Activated CD8-positive, alpha-beta memory T cell treated with anti-CD3 and anti-CD28 coated beads, Interleukin-2, amount 10 ng/mL, durations not matched to agents 7 days and 5 days (primary cell): Measurements from ENCODE around the gene AIM2. TPM values are rescaled to one million over a fixed set of nuclear protein-coding genes. Genes with fewer than 3 reads are reported as not detected.
"Not testable (repeated sequence)": the region's sequence is repeated elsewhere in the genome, so short reads cannot be mapped to it uniquely, and the experiment has no call there.

Experiments used
- ATAC-seq: fragments of 150-1000 bp; cut with Tn5 transposase; one replicate; pipeline ENCODE4 v1.10.0; 2021; ENCODE audit warnings: moderate library complexity
- CTCF ChIA-PET: fragments of 350-600 bp; sonication (Branson Sonifier 250); formaldehyde crosslinking; loops from one replicate; lab custom pipeline; 2021; ENCODE audit warnings: antibody characterized with exemption; lab: Charles Lee
- DNase-seq: peaks from one replicate; pipeline ENCODE4 v3.0.0-alpha.2; 2020
- H3K27ac Mint-ChIP-seq: one replicate; pipeline ENCODE4 v1.8.0; 2021; ENCODE audit warnings: mild to moderate bottlenecking, mixed read lengths
- H3K27me3 Mint-ChIP-seq: one replicate; pipeline ENCODE4 v1.8.0; 2021; ENCODE audit warnings: mixed read lengths
- H3K36me3 Mint-ChIP-seq: one replicate; pipeline ENCODE4 v1.8.0; 2021; ENCODE audit warnings: mild to moderate bottlenecking, mixed read lengths
- H3K4me1 Mint-ChIP-seq: one replicate; pipeline ENCODE4 v1.8.0; 2021; ENCODE audit warnings: mixed read lengths
- H3K4me3 Mint-ChIP-seq: one replicate; pipeline ENCODE4 v1.8.0; 2021; ENCODE audit warnings: mild to moderate bottlenecking, moderate library complexity, mixed read lengths
- H3K9me3 Mint-ChIP-seq: one replicate; pipeline ENCODE4 v1.8.0; 2022; ENCODE audit warnings: low read depth, mixed read lengths
- total RNA-seq, 2 experiments: library from RNA; stranded (reverse); gene quantifications; one replicate each; pipeline ENCODE4 v1.2.3, GENCODE V29; 2021

The AIM2 gene
- total RNA-seq = 10 to 100 TPM; 14.1 to 17.3 TPM

- Mint-ChIP-seq H3K4me1 (peaks cover 50% of the 10 kb centered on the region), H3K9me3 (peaks cover 3% of the 10 kb centered on the region), H3K4me3 (peak within 1 kb of the TSS; percentile 76), H3K27me3 (no peaks in the 10 kb centered on the region), H3K36me3 (peaks cover 20% of the 10 kb centered on the region), H3K27ac (peak within 1 kb of the TSS; percentile 97)
- CTCF ChIA-PET = interaction anchor here (0.8 to 4.0 kb wide), 7 partner anchors 8 to 78 kb away, joined by 3 to 39 read pairs (median 5); partner anchors contain the start of gene IFI16
- ATAC-seq = peak; percentile 88
- peak; percentile 91 for DNase-seq
Measured at GRCh38 chr1:159076438-159077119, at the start of gene AIM2. Gene AIM2 (minus strand): TSS chr1:159076766. CDS start chr1:159073499, 3,267 bp downstream.

GRCh38 chr1:159123587-159123986 is 47.0 kb upstream of the AIM2 start:
- CTCF ChIA-PET = interaction anchor here (1.6 kb wide), 1 partner anchor 9 kb away, joined by 6 read pairs; no protein-coding TSS in a partner anchor
- H3K27me3 Mint-ChIP-seq = peaks cover 51% of the 10 kb centered on the region
- H3K4me3 Mint-ChIP-seq = no peak overlapping the region

GRCh38 chr1:159122005-159122621 is 45.5 kb upstream of the AIM2 start:
- peaks cover 56% of the 10 kb centered on the region for H3K27me3 Mint-ChIP-seq
- no peak for ATAC-seq
- no peaks in the 10 kb centered on the region for H3K36me3 Mint-ChIP-seq
- no peak overlapping the region for H3K27ac Mint-ChIP-seq
- peaks cover 14% of the 10 kb centered on the region for H3K4me1 Mint-ChIP-seq
- CTCF ChIA-PET = interaction anchor here (1.6 to 2.0 kb wide), 2 partner anchors 10 to 11 kb away, joined by 6 to 8 read pairs; no protein-coding TSS in a partner anchor
- H3K4me3 Mint-ChIP-seq = no peak overlapping the region
- no peak for DNase-seq
- H3K9me3 Mint-ChIP-seq = no peaks in the 10 kb centered on the region

More at GRCh38 chr1:159123587-159123986, 47.0 kb upstream of the AIM2 start:
- Mint-ChIP-seq H3K27ac (no peak overlapping the region), H3K4me1 (peaks cover 14% of the 10 kb centered on the region), H3K36me3 (no peaks in the 10 kb centered on the region), H3K9me3 (no peaks in the 10 kb centered on the region)
- DNase-seq (no peak), ATAC-seq (no peak)

- CTCF ChIA-PET = interaction anchor here (2.0 kb wide), 1 partner anchor 11 kb away, joined by 8 read pairs; no protein-coding TSS in a partner anchor
Measured at GRCh38 chr1:159121526-159121925, 45.0 kb upstream of the AIM2 start.

GRCh38 chr1:159120317-159120716 is 43.8 kb upstream of the AIM2 start:
- H3K4me1 Mint-ChIP-seq = peaks cover 14% of the 10 kb centered on the region
- ATAC-seq (no peak), DNase-seq (no peak)
- no peaks in the 10 kb centered on the region for H3K36me3 Mint-ChIP-seq
- H3K9me3 Mint-ChIP-seq = no peaks in the 10 kb centered on the region
- CTCF ChIA-PET = interaction anchor here (2.0 kb wide), 1 partner anchor 13 kb away, joined by 8 read pairs; no protein-coding TSS in a partner anchor
- H3K4me3 Mint-ChIP-seq = no peak overlapping the region
- no peak overlapping the region for H3K27ac Mint-ChIP-seq
- peaks cover 57% of the 10 kb centered on the region for H3K27me3 Mint-ChIP-seq

More at GRCh38 chr1:159121526-159121925, 45.0 kb upstream of the AIM2 start:
- Mint-ChIP-seq H3K36me3 (no peaks in the 10 kb centered on the region), H3K4me1 (peaks cover 14% of the 10 kb centered on the region), H3K27ac (no peak overlapping the region), H3K9me3 (no peaks in the 10 kb centered on the region), H3K27me3 (peaks cover 60% of the 10 kb centered on the region), H3K4me3 (no peak overlapping the region)
- no peak for DNase-seq
- no peak for ATAC-seq

GRCh38 chr1:159113596-159114433 is 37.2 kb upstream of the AIM2 start:
- Mint-ChIP-seq H3K27me3 (peaks cover 47% of the 10 kb centered on the region), H3K9me3 (no peaks in the 10 kb centered on the region), H3K4me3 (no peak overlapping the region), H3K4me1 (no peaks in the 10 kb centered on the region), H3K27ac (no peak overlapping the region), H3K36me3 (no peaks in the 10 kb centered on the region)
- CTCF ChIA-PET = no interaction called here
- ATAC-seq = no peak
- no peak for DNase-seq

- H3K4me1 Mint-ChIP-seq, CTCF ChIA-PET, H3K27ac Mint-ChIP-seq, H3K36me3 Mint-ChIP-seq, H3K4me3 Mint-ChIP-seq, DNase-seq, ATAC-seq, H3K9me3 Mint-ChIP-seq: not testable (repeated sequence)
- H3K27me3 Mint-ChIP-seq = peaks cover 55% of the 10 kb centered on the region
Measured at GRCh38 chr1:159103021-159103420, 26.5 kb upstream of the AIM2 start.

GRCh38 chr1:159100589-159100988 is 24.0 kb upstream of the AIM2 start:
- CTCF ChIA-PET = no interaction called here
- DNase-seq (no peak), ATAC-seq (no peak)
- H3K9me3 Mint-ChIP-seq = no peaks in the 10 kb centered on the region
- peaks cover 61% of the 10 kb centered on the region for H3K27me3 Mint-ChIP-seq
- no peak overlapping the region for H3K27ac Mint-ChIP-seq
- H3K4me1 Mint-ChIP-seq = no peaks in the 10 kb centered on the region
- H3K36me3 Mint-ChIP-seq = no peaks in the 10 kb centered on the region
- H3K4me3 Mint-ChIP-seq = no peak overlapping the region

- peaks cover 60% of the 10 kb centered on the region for H3K27me3 Mint-ChIP-seq
Measured at GRCh38 chr1:159098596-159098995, 22.0 kb upstream of the AIM2 start.

GRCh38 chr1:159092036-159092760 is 15.6 kb upstream of the AIM2 start:
- Mint-ChIP-seq H3K27ac (peak overlapping the region; percentile 76), H3K27me3 (peaks cover 7% of the 10 kb centered on the region), H3K4me3 (no peak overlapping the region), H3K4me1 (peaks cover 41% of the 10 kb centered on the region), H3K9me3 (no peaks in the 10 kb centered on the region), H3K36me3 (no peaks in the 10 kb centered on the region)
- CTCF ChIA-PET = interaction anchor here (0.8 to 4.7 kb wide), 2 partner anchors 14 to 447 kb away, joined by 3 to 39 read pairs; partner anchors contain the start of gene AIM2
- DNase-seq = no peak
- no peak for ATAC-seq

More at GRCh38 chr1:159098596-159098995, 22.0 kb upstream of the AIM2 start:
- no peak overlapping the region for H3K4me3 Mint-ChIP-seq
- H3K4me1 Mint-ChIP-seq = no peaks in the 10 kb centered on the region
- DNase-seq = no peak
- no peak for ATAC-seq
- H3K36me3 Mint-ChIP-seq = no peaks in the 10 kb centered on the region
- CTCF ChIA-PET = interaction anchor here (1.2 kb wide), 1 partner anchor 34 kb away, joined by 4 read pairs; no protein-coding TSS in a partner anchor
- no peaks in the 10 kb centered on the region for H3K9me3 Mint-ChIP-seq
- no peak overlapping the region for H3K27ac Mint-ChIP-seq

GRCh38 chr1:159091607-159092031 is 15.1 kb upstream of the AIM2 start:
- H3K27ac Mint-ChIP-seq = peak overlapping the region; percentile 76
- H3K9me3 Mint-ChIP-seq = no peaks in the 10 kb centered on the region
- peaks cover 43% of the 10 kb centered on the region for H3K4me1 Mint-ChIP-seq
- H3K36me3 Mint-ChIP-seq = no peaks in the 10 kb centered on the region
- peak; percentile 73 for ATAC-seq
- peaks cover 3% of the 10 kb centered on the region for H3K27me3 Mint-ChIP-seq
- CTCF ChIA-PET = interaction anchor here (0.8 to 4.7 kb wide), 2 partner anchors 14 to 447 kb away, joined by 3 to 39 read pairs; partner anchors contain the start of gene AIM2
- no peak overlapping the region for H3K4me3 Mint-ChIP-seq
- peak; percentile 56 for DNase-seq

GRCh38 chr1:159091180-159091560 is 14.6 kb upstream of the AIM2 start:
- peaks cover 43% of the 10 kb centered on the region for H3K4me1 Mint-ChIP-seq
- ATAC-seq (no peak), DNase-seq (no peak)
- CTCF ChIA-PET = interaction anchor here (0.8 to 4.7 kb wide), 3 partner anchors 13 to 446 kb away, joined by 3 to 39 read pairs (median 10); partner anchors contain the start of gene AIM2
- no peaks in the 10 kb centered on the region for H3K27me3 Mint-ChIP-seq
- no peaks in the 10 kb centered on the region for H3K36me3 Mint-ChIP-seq
- H3K9me3 Mint-ChIP-seq = no peaks in the 10 kb centered on the region
- peak overlapping the region; percentile 76 for H3K27ac Mint-ChIP-seq
- no peak overlapping the region for H3K4me3 Mint-ChIP-seq
